ENCODE results near the gene PLEKHJ1.

Gene PLEKHJ1

DNA sequence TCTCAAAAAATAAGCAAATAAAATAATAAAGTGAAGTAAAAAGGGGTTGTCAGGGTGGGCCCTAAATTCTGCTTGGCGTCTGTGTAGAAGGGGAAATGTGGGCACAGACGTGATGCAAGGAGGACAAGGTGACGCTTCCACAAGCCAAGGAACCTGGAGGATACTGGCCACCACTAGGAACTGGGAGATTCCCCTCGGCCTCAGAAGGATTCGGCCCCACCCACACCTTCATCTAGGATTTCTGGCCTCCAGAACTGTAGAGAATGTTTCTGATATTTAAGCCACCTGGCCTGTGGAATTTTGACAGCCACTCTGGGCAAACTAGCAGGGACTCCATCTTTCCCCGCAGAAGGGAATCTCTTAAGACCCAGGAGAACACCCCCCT is 1.1 kb downstream of the PLEKHJ1 start:
- DNase-seq = no peak

DNA sequence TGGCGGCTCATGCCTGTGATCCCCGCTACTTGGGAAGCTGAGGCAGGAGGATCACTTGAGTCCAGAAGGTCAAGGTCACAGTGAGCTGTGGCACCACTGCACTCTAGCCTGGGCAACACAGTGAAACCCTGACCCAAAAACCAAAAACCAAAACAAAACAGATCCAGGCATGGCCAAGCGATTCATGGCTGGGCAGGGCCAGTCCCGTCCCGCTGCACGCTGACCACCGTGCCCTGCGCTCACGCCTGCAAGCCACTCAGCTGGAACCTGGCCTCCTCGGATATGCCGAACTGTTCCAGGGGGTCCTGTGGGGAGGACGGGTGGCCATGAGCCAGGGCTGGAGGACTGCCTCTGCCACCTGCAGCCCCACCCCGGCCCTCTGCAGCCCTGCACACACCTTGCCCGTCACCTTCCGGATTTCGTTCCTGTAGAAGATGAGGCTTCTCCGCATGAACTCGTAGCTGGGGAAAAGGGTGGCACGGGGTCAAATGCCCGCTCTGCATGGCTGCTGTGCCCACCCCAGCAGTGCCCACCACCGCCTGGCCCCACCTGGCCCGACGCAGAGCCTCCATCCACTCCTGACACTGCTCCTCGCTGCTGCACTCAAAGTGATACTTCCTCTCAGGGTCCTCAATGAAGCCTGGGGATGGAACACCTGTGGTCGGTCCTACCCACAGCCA is 2.4 kb downstream of the PLEKHJ1 start:
- no peak for DNase-seq

DNA sequence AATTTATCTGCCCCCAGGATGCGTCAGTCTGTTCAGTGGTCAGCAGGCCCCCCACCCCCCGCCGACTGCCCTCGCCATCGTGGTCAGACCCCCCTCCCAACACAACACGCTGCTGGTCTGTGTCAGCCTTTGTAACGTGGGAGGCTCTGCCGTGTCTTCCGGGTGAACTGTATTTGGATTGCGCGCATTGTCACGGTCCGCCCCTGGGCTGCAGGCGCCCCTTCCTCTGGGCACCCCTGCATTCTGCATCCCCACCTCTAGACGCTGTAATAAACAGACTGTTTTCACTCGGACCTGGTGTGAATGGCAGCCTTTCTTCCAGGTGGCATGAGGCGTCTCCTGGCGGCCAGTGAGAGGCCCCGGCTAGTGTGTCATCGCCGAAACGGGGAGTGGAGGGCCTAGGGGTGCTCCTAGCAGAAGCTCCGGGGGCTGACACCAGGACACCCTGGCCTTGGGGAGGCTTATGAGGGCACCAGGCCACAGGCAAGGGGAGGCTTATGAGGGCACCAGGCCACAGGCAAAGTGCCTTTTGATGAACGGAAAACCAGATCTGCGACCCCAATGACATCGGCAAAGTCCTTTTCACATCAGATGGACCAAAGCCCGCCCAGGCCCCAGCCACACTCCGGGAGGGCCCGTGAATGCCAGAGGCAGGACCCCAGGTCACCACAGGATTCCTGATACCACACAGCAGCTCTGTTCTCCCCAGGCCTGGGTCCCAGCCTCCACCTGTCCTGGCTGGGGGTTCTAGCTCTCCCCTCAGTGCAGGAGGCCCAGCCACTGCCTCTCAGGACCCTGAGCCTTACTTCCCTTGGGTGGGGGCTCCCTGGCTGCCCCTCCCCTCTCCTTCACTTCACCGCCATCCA is 3.6 kb downstream of the PLEKHJ1 start:
- DNase-seq = no peak

DNA sequence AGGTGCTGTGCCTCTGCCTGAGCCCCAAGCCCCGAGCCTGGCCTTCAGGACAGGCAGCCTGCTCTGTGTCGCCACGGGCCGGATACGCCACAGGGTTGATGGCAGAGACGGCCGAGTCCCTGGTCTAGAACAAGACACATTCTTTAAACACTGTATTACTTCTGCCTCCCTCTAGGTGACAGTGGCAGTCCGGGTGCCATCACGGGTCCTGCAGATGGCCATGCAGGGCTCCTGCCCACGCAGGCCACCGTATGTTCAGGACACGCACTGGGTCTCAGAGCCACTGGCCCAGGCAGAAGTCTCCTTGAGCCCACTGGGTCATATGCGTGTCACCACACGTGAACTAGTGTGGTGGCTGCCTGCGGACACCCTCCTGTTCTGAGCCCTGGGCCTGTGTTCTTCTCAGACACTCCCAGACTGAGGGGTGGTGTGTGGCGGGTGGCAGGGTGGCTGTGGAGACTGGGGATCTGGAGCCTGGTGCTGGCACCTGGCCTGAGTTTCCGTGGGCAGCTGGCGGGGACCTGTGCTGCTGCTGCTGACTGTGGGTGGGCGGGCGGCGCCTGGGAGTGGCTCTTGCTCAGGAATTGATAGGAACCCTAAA is 4.4 kb downstream of the PLEKHJ1 start:
- DNase-seq = no peak

DNA sequence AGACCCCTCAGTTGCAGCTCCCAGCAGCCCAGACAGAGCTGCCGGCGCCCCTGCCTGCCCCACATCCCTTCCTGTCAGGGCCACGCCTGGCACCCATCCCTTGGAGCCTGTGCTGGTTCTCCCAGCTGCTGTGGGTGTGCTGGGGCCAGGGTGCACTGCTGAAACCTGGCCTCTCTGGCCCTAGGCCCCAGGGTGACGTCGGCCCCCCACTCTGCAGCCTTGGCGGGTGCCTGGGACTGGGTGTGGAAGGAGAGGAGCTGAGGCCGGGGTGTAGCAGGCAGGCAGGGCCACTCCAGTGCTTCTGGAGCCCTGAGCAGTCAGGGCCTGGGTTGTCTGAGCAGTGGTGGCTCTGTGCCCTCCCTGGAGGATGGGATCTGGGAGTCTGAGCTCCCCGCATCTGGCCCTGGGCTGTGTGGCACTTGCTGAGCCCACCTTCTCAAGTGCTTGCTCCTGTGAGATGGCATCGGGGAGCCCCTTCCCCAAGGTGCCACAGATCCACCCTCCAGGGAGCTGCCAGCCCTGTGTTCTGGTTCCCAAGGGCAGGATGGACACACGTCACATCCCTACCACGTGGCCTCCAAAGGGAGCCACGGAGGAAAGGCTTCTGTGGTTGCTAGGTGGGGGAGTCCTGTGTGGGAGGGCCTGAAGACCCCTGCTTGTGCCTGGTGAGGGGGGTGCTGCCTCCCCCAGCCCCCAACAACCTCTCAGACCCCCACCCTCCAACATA is 5.2 kb downstream of the PLEKHJ1 start:
- no peak for DNase-seq

DNA sequence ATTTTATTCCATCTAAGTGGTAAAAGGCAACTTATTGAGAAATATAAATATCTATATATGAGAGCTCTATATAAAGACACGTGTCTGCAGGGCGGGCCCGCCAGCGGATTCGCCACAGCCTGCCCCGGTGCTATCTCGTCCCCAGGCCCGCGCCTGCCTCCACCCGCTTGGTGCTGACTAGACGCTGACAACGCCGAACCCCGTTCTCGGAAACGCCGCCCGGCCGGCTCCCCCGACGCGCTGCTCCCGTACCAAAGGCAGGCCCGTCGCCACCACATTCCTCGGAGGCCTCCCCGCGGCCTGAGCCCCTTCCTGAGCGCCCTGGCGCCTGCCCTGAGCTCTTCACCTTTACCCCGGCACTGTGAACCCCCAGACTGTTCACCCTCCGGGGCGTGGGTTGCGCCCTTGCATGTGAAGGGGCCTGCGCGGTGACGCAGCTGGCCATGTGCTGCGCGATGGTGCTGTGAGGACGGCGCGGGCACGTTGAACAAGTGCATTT is 6.0 kb downstream of the PLEKHJ1 start:
- no peak for DNase-seq

DNA sequence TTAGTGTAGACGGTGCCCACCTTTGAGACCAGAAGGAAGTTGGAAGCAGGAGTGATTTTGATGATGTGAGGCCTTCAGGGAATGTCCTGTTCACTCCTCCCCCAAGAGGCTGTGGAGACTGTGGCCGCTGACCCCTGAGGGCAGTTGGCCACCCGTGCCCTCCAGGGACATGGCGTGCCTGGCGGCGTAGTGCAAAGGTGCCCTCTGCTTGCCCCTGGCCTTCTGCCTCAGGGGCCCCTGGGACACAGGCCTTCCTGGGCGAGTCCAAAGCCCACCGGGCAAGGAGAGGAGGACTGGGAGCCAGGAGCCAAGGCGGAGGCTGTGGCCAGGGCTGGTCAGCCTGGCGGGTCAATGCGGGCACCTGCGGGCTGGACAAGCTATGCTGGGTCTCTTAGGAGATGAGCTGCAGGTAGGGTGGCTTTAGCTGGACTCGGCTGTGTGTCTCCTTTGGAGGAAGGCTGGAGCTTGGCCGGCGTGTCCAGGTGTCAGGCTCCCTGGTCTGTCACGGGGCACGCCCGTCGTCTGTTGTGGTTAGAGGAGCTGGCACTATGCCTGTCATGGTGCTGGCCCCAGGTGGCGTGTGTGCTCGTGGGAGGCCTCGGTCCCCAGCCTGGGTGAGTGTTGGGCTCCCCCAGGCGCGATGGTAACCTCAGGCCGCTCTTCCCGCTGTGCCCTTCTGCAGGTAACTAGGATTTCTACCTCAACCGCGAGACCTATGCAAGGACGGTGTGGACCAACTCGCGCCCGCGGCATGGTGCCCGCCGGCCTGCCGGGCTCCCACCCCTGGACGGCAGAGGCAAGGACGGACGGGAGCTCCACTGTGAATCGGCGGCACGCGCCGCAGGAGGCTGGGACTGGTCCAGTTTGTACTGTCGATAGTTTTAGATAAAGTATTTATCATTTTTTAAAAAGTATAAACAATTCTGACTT is 6.8 kb downstream of the PLEKHJ1 start:
- DNase-seq = no peak

DNA sequence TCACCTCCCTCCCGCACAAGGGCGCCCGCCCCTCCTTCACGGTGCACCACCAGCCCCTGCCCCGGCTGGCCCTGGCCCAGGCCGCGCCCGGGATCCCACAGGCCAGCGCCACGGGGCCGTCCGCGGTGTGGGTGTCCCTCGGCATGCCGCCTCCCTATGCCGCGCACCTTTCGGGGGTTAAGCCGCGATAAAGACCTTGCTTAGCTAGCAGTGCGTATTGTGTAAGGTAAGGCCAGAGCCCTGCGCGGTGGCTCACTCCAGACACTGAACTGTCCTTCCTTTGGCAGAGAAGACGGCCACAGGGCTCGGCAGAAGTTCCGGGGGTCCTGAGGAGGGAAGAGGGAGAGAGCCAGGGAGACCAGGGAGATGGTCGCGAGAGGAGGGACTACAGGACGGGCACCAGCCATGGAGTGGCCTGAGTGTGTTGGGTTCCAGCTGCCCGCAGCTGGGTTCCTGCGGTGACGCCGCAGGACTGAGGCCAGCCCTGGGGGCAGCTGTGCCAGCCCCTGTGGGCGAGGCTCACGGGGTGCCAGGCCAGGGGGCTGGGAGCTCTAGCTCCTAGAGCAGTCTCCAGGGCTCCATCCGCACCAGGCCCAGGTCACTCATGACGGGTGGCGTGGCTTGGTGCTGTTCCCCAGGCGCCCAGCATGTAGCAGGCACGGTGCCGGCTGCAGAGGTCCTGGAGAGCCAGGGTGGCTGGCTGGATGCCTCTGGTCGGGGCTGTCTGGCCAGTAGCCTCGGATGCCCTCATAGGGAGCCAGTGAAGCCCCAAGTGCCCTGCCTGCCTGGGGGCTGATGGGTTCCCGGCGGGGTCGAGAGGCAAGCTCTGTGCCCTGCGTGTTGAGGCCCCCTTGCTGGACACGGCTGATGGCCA is 7.7 kb downstream of the PLEKHJ1 start:
- DNase-seq = no peak

DNA sequence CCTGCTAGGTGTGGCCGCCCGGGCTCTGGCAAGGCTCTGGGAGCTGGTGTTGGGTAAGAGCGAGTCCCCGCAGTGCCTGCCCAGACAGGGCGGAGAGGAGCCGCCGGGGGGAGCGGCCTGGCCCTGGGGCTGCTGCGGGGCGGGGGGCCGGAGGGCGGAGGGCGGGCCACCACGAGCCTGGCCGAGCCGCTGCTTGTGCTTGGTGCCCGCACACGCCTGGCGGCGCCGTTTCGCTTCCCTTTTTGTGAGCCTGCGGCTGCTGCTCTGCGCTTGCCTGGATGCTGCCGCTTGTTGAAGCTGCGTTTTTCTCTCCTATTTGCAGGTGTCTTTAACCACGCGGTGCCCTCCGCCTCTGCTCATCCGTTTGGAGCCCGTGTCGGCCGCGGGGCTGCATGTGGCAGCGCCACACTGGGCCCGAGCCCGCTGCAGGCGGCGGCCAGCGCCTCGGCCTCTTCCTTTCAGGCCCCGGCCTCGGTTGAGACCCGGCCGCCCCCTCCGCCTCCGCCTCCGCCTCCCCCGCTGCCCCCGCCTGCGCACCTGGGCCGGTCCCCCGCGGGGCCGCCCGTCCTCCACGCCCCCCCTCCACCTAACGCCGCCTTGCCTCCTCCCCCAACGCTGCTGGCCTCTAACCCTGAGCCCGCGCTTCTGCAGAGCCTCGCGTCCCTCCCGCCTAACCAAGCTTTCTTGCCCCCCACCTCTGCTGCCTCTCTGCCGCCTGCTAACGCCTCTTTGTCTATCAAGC is 8.5 kb downstream of the PLEKHJ1 start:
- no peak for DNase-seq

DNA sequence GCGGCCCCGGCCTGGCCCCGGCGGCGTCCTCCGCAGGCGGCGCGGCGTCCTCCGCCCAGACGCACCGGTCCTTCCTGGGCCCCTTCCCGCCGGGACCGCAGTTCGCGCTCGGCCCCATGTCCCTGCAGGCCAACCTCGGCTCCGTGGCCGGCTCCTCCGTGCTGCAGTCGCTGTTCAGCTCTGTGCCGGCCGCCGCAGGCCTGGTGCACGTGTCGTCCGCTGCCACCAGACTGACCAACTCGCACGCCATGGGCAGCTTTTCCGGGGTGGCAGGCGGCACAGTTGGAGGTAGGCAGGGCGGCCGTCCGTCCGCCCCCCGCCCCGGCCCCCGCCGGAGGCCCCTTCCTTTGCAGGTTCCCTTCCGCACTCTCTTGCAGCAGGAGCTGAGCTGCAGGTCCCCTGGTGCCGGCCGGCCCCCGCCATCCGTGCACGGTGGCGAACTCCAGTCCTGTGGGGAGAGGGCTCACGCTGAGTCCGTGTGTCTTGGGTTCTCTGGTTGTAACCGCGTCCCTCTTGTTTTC is 9.2 kb downstream of the PLEKHJ1 start:
- no peak for DNase-seq

DNA sequence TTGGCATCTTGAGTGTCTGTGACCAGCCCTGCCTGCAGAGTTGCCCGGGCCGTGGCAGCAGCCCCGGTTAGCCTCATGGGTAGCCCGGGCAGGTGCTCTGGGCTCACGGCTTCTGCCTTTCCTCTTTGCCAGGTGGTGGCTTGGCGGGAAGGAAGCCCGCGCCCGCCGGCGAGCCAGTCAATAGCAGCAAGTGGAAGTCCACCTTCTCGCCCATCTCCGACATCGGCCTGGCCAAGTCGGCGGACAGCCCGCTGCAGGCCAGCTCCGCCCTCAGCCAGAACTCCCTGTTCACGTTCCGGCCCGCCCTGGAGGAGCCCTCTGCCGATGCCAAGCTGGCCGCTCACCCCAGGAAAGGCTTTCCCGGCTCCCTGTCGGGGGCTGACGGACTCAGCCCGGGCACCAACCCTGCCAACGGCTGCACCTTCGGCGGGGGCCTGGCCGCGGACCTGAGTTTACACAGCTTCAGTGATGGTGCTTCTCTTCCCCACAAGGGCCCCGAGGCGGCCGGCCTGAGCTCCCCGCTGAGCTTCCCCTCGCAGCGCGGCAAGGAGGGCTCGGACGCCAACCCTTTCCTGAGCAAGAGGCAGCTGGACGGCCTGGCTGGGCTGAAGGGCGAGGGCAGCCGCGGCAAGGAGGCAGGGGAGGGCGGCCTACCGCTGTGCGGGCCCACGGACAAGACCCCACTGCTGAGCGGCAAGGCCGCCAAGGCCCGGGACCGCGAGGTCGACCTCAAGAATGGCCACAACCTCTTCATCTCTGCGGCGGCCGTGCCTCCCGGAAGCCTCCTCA is 9.9 kb downstream of the PLEKHJ1 start:
- DNase-seq = no peak

DNA sequence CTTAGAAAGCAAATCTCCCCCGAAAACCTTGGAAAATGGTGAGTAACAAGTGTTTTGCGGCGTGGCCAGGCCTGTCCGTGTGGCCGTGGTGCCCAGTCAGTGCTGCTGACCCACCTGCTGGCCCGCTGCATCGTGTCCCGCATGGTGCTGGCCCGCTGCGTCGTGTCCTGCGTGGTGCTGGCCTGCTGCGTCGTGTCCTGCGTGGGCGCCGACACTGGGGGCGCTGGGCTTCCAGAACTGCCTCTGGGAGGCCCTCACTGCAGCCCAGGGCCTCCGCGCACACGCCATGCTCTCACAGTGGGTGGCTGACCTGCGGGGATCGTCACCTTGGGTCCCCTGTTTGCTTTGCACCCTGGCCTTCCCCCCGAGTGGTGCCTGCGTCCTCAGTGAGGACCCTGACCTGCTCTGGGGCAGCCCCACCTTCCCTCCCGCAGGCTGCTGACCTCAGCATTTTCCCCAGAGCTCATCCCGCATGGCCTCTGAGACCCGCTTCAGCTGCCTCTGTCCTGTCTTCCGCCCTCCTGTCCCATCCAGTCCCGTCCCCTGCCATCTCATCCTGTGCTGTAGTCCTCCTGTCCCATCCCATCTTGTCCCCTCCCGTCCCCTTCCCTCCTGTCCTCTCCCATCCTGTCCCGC is 10.6 kb downstream of the PLEKHJ1 start:
- DNase-seq = no peak

DNA sequence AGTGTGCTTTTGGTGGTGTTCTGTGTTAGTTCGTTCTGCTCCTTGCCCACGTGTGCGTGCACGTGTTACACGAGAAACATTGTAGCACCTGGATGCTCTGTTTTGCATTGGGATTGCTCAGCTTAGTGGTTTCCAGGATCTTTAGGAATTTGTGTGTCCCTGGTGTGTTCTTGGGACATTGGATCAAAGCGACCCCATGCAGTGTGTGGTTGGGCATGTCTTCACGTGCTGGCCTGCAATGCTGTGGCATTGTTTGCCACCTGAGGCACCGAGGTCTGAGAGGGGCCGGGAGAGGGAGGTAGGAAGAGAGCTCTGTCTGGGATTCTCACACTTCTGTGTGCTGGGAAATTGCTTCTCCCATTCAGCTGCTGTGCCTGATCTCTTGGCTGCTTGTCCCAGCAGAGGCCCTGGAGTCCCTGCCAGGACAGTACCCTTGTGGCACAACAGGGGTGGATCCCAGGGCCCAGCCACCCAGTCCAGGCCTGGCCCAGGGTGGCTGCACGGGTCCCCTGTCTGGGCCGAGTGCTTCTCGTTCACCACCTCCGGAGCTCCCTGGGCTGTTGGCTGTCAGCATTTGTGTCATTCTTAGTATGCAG is 11.3 kb downstream of the PLEKHJ1 start:
- no peak for DNase-seq

DNA sequence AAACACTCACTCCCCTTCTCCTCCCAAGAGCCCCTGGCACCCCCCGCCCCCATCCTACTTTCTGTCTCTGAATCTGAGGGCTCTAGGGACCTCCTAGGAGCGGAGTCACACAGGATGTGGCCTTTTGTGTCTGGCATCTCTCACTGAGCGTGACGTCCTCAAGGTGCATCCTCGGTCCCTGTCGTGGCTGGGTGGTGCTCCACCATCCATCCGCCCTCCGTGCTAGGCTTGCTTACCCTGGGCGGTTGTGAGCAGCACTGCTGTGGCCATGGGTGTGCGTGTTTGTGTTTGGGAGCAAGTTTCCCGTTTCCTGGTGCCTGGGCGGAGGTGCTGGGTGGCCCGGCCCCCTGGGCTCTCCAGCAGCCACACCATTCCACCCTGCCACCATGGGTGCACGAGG is 12.2 kb downstream of the PLEKHJ1 start:
- DNase-seq = no peak

DNA sequence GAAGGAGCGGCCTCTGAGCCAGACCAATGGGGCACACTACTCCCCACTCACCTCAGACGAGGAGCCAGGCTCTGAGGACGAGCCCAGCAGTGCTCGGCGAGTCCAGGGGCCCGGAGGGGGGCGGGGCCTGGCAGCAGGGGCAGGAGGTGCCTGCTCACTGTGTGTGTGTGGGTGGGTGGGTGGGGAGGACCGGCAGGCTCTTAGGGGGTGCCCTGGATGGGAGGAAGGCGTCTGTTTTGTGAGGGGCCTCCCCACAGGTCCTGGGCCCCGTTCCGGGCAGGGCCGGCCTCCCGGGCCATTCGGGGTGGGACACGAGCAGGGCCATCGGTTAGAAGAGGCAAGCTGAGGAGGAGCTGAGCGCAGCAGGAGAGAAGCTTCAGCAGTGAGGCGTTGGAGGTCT is 12.7 kb downstream of the PLEKHJ1 start:
- DNase-seq = no peak

DNA sequence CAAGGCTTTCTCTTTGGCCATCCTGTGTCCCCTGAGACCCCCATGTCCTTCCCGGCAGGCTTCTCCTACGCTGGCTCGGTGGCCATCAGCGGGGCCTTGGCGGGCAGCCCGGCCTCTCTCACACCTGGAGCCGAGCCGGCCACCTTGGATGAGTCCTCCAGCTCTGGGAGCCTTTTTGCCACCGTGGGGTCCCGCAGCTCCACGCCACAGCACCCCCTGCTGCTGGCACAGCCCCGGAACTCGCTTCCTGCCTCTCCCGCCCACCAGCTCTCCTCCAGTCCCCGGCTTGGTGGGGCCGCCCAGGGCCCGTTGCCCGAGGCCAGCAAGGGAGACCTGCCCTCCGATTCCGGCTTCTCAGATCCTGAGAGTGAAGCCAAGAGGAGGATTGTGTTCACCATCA is 14.2 kb downstream of the PLEKHJ1 start:
- no peak for DNase-seq

DNA sequence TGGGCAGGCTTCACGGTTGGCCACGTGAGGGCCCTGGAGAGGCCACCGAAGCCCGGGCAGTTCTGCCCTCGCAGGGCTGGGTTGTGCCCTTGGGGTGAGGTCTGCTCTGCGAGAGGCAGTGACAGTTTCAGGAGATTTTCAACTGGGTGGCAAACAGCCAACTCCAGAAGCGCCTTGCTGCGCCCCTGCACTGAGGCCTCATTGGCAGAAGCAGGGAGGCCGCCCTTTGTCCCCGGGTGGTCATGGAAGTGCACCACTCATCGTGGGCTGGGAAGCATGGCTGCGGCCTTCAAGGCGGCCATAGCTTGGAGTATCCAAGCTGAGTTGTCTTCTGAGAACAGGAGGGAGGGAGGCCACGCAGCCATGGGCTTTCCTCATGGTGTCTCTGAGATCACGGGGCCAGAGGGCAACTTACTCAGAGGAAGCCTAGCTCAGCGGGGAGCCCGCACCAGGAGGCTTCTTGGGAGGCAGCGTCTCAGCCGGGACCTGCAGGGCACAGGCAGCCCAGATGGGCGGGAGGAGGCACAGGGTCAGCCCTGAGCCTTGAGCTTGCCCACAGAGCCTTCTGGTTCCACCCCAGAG is 14.8 kb downstream of the PLEKHJ1 start:
- DNase-seq = no peak

DNA sequence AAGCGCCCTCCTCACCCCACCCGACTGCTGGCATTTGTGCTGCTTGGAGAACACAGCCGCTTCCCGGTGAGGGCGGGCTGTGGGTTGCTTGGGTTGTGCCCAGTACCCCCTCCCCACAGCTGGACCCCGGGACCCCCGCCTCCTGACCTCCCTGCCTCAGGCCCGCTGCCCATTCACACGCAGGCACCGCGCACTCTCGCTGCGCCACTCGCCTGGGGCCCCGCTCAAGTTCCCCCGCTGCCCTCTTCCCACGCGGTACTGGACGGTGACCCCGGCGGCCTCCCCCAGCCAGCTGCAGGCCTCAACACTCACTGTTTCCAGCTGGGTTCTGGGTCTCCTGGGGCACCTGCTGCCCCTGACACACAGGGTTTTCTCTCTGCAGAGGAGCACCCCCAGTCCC is 16.4 kb downstream of the PLEKHJ1 start:
- DNase-seq = no peak

All from T-helper 9 cell (primary cell).